IPS-18c (cell line): ENCODE measurements around the gene ENDOV.
"Not testable (repeated sequence)": the region's sequence is repeated elsewhere in the genome, so short reads cannot be mapped to it uniquely, and the experiment has no call there.

Source experiments
- H3K4me3 ChIP-seq: 2 replicates; pipeline ENCODE4 v1.7.0; 2013; ENCODE audit warnings: low read depth, mild to moderate bottlenecking, low read length, moderate library complexity; ENCODE audit not compliant: insufficient read depth
- H3K9me3 ChIP-seq: one replicate; pipeline ENCODE4 v1.6.1; 2013; ENCODE audit warnings: mild to moderate bottlenecking, low read length, moderate library complexity; ENCODE audit not compliant: control insufficient read depth, insufficient read depth

The ENDOV gene

DNA sequence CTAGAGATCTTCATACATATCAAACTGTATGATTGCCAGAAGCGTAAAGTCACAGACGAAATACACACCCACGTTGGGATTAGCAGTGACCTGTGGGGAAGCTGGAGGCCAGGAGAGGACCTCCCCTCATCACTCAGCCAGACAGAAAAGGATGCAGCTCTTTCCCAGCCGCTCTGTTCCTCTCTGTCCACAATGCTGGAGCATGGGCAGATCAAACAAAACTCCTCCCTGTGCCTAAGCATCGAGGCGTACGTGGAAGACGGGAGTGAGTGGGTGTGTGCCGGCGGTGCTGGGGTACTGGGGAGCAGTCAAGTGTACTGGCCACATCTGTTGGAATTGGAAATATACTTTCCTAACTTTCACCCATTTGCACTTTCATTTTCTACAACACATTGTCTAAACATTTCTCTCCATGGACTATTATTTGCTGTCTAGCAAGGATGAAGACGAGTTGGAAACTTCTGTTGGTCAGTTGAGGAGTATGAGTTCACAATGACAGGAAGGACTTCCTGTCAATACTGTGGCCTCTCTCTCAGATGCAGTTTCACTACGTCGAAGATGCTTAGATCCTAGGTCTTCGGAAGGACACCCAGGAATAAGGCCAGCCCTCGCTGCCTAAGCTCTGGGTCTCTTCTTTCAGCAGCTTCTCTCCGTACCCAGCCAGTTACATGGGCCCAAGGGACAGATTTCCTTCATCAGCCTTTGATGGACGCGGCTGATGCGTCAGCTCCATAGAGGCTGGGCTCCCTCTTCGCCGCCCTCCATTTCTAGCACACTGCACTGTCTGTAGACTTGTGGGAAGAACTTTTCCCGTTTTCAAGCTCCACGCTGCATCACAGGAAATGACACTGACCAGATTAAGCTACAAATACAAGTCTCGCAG is 30.6 kb upstream of the ENDOV start:
- Histone ChIP-seq H3K4me3 (no peak overlapping the region), H3K9me3 (no peaks in the 10 kb centered on the region)

DNA sequence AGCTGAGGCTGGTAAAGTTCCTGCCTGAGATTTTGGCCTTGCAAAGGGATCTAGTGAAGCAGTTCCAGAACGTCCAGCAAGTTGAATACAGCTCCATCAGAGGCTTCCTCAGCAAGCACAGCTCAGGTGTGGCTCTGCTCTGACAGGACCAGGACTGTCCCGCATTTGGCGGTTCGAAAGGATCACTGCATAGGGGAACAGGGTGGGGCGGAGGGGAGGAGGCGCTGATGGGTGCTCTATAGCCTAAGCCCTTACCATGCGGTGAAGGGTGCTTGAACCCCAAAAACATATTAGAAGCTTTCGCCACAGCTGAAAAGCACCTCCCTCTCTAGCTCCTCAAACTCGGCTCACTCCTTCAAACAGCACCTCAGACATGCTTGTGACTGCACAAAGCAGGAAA is 29.9 kb upstream of the ENDOV start:
- no peak overlapping the region for H3K4me3 ChIP-seq

GRCh38 chr17:80386341-80386740 is 28.6 kb upstream of the ENDOV start:
- Histone ChIP-seq H3K9me3 (no peaks in the 10 kb centered on the region), H3K4me3 (no peak overlapping the region)

More for the DNA sequence above, 29.9 kb upstream of the ENDOV start:
- no peaks in the 10 kb centered on the region for H3K9me3 ChIP-seq

GRCh38 chr17:80387071-80387470 is 27.9 kb upstream of the ENDOV start:
- no peaks in the 10 kb centered on the region for H3K9me3 ChIP-seq
- no peak overlapping the region for H3K4me3 ChIP-seq

DNA sequence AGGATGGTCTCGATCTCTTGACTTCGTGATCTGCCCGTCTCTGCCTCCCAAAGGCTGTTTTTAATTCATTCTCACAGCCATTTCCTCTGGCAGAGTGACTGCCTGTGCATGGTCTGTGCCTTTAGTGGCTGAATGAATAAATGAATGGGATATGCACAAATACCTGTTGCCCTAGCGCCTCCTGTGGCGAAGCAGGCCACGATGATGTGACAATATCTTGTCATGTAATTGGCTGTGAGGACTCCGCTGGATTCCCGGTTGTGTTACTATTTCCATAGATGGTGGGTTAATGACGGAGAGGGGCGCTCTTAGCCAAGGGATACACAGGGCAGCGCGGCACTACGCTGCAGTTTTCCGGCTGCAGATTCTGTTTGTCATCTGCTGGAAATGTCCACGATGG is 26.8 kb upstream of the ENDOV start:
- Histone ChIP-seq H3K4me3 (no peak overlapping the region), H3K9me3 (no peaks in the 10 kb centered on the region)

GRCh38 chr17:80388601-80389000 is 26.4 kb upstream of the ENDOV start:
- H3K9me3 ChIP-seq, result no peaks in the 10 kb centered on the region
- no peak overlapping the region for H3K4me3 ChIP-seq

- Histone ChIP-seq H3K9me3 (no peaks in the 10 kb centered on the region), H3K4me3 (no peak overlapping the region)
Observed at GRCh38 chr17:80389011-80389995, 25.7 kb upstream of the ENDOV start.

- Histone ChIP-seq H3K4me3 (no peak overlapping the region), H3K9me3 (no peaks in the 10 kb centered on the region)
Observed at GRCh38 chr17:80393241-80393890, 21.6 kb upstream of the ENDOV start.

- Histone ChIP-seq H3K9me3 (no peaks in the 10 kb centered on the region), H3K4me3 (no peak overlapping the region)
Observed at GRCh38 chr17:80393961-80394360, 21.0 kb upstream of the ENDOV start.

DNA sequence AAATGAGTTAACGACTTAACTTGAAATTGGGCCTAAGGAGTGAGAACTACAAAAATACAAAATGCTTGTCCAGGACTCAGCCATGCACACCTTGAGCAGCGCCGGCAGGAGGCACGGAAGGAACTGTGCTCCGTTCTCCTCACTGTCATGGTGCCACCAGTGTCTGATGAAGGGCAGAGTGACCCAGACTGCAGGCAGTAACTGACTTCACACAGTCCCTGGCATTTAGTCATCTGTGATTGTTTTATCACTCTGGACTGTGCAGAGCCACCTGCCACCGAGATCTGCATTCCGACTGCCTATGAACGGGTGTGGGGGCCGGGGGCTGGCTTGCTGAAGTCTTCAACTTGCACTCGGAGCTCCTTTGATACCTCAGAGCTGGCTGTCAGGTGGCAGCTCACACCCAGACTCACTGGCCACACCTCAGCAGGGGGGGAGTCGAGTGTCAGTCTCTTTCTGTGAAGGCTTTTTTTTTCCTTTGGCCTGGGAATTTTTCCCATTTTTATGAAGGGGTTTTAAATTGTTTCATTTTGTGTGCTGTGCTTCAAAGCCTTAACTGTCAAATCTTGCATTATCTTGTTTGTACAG is 20.2 kb upstream of the ENDOV start:
- H3K9me3 ChIP-seq, result no peaks in the 10 kb centered on the region
- H3K4me3 ChIP-seq, result no peak overlapping the region

DNA sequence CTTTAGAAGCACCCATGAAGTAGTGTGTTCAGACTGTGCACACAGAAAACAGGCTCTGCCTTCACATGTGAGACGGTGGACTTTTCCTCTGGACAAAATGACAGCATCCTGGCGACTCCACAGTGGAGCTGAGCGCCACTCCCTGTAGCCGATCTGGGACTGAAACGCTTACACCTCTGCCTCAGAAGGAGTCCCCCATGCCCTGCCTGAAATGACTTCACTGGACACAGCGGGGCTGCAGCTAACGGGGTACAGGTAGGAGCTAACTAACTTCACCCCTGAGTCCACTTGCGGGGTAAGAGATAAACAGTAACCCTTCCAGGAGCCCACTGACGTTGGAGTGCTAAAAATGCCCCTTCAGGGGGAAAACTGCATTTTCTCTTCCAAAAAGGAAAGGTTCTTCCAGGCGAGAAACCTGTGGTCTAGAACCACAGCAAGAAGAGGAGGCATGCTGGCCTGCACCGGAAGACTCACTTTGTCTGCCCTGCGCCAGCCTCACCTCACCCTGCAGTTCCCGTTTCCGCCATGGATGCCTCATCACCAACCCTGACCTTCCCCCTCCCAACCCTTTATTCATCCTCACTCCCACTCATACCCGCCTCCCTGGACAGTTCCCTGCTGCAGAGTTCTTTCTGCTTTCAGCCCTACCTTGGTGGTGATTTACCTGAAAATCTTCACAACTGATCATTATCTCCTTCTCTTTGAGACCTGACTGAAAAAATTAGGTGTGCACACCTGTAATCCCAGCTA is 19.4 kb upstream of the ENDOV start:
- no peak overlapping the region for H3K4me3 ChIP-seq
- no peaks in the 10 kb centered on the region for H3K9me3 ChIP-seq

GRCh38 chr17:80396157-80397033 is 18.6 kb upstream of the ENDOV start:
- no peak overlapping the region for H3K4me3 ChIP-seq
- no peaks in the 10 kb centered on the region for H3K9me3 ChIP-seq

DNA sequence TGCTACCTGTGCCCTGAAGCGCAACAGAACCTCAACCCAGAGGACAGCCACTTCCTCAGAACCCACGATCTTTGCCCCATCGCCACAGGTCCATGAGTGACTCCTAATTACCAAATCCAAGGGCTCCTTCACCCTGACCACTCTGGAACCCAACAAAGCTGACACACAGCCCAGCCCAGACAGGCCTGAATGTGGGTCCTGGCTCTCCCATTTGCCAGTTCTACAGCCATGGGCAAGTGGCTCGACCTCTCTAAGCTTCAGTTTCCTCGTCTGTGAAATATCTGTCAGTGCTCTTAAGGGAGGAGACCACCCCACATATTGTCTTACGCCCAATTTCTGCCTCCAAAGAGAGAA is 18.0 kb upstream of the ENDOV start:
- no peaks in the 10 kb centered on the region for H3K9me3 ChIP-seq
- no peak overlapping the region for H3K4me3 ChIP-seq

GRCh38 chr17:80397686-80398085 is 17.3 kb upstream of the ENDOV start:
- Histone ChIP-seq H3K9me3 (no peaks in the 10 kb centered on the region), H3K4me3 (no peak overlapping the region)

GRCh38 chr17:80401086-80401485 is 13.9 kb upstream of the ENDOV start:
- not testable (repeated sequence) for H3K9me3 ChIP-seq, H3K4me3 ChIP-seq

- not testable (repeated sequence) for H3K9me3 ChIP-seq
Observed at GRCh38 chr17:80402102-80402501, 12.9 kb upstream of the ENDOV start.

More at GRCh38 chr17:80402102-80402501, 12.9 kb upstream of the ENDOV start:
- not testable (repeated sequence) for H3K4me3 ChIP-seq
